Activated CD4-positive, alpha-beta T cell treated with anti-CD3 and anti-CD28 coated beads for 36 hours (primary cell): ENCODE results near the gene YKT6. TPM values are rescaled to one million over a fixed set of nuclear protein-coding genes. Genes with fewer than 3 reads are reported as not detected.
A peak's percentile ranks its signal among the peaks of the same experiment; 100 is the strongest.

Experiments
- ATAC-seq: fragments of 200-7000 bp; cut with Tn5 transposase; one replicate; pipeline ENCODE4 v1.10.0; 2021; ENCODE audit warnings: mild to moderate bottlenecking, moderate library complexity
- CTCF ChIA-PET: fragments of 350-600 bp; sonication (Branson Sonifier 250); formaldehyde crosslinking; loops from one replicate; lab custom pipeline; 2021; ENCODE audit warnings: antibody characterized with exemption; lab: Charles Lee
- POLR2A ChIA-PET: fragments of 350-600 bp; sonication (Branson Sonifier 250); formaldehyde crosslinking; loops from one replicate; lab custom pipeline; 2021; ENCODE audit warnings: antibody characterized with exemption, inconsistent platforms; lab: Charles Lee
- DNase-seq: peaks from one replicate; pipeline ENCODE4 v3.0.0-alpha.2; 2020
- H3K27ac Mint-ChIP-seq: one replicate; pipeline ENCODE4 v1.8.0; 2021; ENCODE audit warnings: mixed read lengths
- H3K27me3 Mint-ChIP-seq: one replicate; pipeline ENCODE4 v1.8.0; 2021; ENCODE audit warnings: mixed read lengths
- H3K36me3 Mint-ChIP-seq: one replicate; pipeline ENCODE4 v1.8.0; 2021; ENCODE audit warnings: low read depth, mixed read lengths
- H3K4me1 Mint-ChIP-seq: one replicate; pipeline ENCODE4 v1.8.0; 2021; ENCODE audit warnings: mixed read lengths
- H3K4me3 Mint-ChIP-seq: one replicate; pipeline ENCODE4 v1.8.0; 2021; ENCODE audit warnings: mild to moderate bottlenecking, moderate library complexity, mixed read lengths
- H3K9me3 Mint-ChIP-seq: one replicate; pipeline ENCODE4 v1.8.0; 2021; ENCODE audit warnings: low read depth, mixed read lengths
- intact Hi-C, 2 experiments: fragments of 100-400 bp; cut with DNase I in 1 of 2; cut with micrococcal nuclease in 1 of 2; formaldehyde crosslinking; loops; one replicate each; pipeline versions ENCODE4 v1.14.2 to v1.15.1; 2022 to 2024; cut with DNase I, micrococcal nuclease
- total RNA-seq, 2 experiments: library from RNA; stranded (reverse); gene quantifications; one replicate each; pipeline ENCODE4 v1.2.3, GENCODE V29; 2021

The YKT6 gene
- total RNA-seq: 10 to 100 TPM; 51.0 to 51.3 TPM

- peak; percentile 97 for DNase-seq
- intact Hi-C loops: loop anchor here (1.0 to 2.0 kb wide), 9 partner anchors 55 to 548 kb away; partner anchors contain the start of genes POLD2 (in 2 of the 2), DBNL (in 1 of the 2), NUDCD3 (in 1 of the 2) and POLM (in 1 of the 2)
- Mint-ChIP-seq H3K4me3 (peak within 1 kb of the TSS; percentile 80), H3K27me3 (peaks cover 6% of the 10 kb centered on the region), H3K27ac (peak within 1 kb of the TSS; percentile 75), H3K36me3 (peaks cover 12% of the 10 kb centered on the region), H3K4me1 (peaks cover 26% of the 10 kb centered on the region), H3K9me3 (no peaks in the 10 kb centered on the region)
- ChIA-PET POLR2A (no interaction called here), CTCF (interaction anchor here (0.6 to 1.1 kb wide), 9 partner anchors 116 to 921 kb away, joined by 3 to 4 read pairs (median 3); partner anchors contain the start of gene DDX56)
- peak; percentile 99 for ATAC-seq
Measured at GRCh38 chr7:44200699-44201461, at the start of gene YKT6. YKT6 (plus strand) TSS chr7:44200978; CDS start chr7:44201136, 158 bp downstream.

DNA sequence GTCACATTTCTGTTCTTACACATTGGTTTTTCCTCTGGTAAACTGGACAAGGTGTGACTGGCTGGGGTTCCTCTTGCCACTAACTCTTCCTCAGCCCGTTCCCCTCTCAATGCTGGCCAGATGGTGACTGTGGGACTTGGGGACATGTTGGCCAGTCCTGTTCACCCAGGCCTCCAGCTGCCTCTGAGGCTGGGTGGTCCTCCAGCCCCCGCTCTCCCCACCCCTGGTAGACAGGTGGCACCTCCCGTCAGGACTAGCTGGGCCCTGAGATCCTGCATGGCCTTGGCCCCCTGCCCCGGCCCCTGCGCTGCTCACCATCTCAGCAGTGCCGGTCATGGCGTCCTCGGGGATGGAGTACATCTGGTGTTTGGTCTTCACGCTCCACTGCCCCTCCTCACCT lies 48.8 kb upstream of the YKT6 start:
- ChIA-PET CTCF (no interaction called here), POLR2A (no interaction called here)
- ATAC-seq (no peak), DNase-seq (no peak)
- no peaks in the 10 kb centered on the region for H3K27me3 Mint-ChIP-seq
- no peak overlapping the region for H3K27ac Mint-ChIP-seq
- no peaks in the 10 kb centered on the region for H3K36me3 Mint-ChIP-seq
- H3K4me1 Mint-ChIP-seq: no peaks in the 10 kb centered on the region
- intact Hi-C loops: no loop called here
- no peaks in the 10 kb centered on the region for H3K9me3 Mint-ChIP-seq
- no peak overlapping the region for H3K4me3 Mint-ChIP-seq

GRCh38 chr7:44152971-44153947 lies 47.5 kb upstream of the YKT6 start:
- CTCF ChIA-PET: no interaction called here
- Mint-ChIP-seq H3K27ac (no peak overlapping the region), H3K27me3 (no peaks in the 10 kb centered on the region), H3K4me1 (no peaks in the 10 kb centered on the region), H3K9me3 (no peaks in the 10 kb centered on the region), H3K36me3 (no peaks in the 10 kb centered on the region), H3K4me3 (no peak overlapping the region)
- ATAC-seq (no peak), DNase-seq (no peak)
- POLR2A ChIA-PET: no interaction called here
- intact Hi-C loops: no loop called here

GRCh38 chr7:44153948-44154335 lies 46.8 kb upstream of the YKT6 start:
- Mint-ChIP-seq H3K36me3 (no peaks in the 10 kb centered on the region), H3K27ac (no peak overlapping the region), H3K4me3 (no peak overlapping the region), H3K4me1 (no peaks in the 10 kb centered on the region), H3K9me3 (no peaks in the 10 kb centered on the region), H3K27me3 (no peaks in the 10 kb centered on the region)
- intact Hi-C loops: no loop called here
- POLR2A ChIA-PET: no interaction called here
- DNase-seq: no peak
- CTCF ChIA-PET: no interaction called here
- no peak for ATAC-seq

GRCh38 chr7:44154703-44155102 lies 46.1 kb upstream of the YKT6 start:
- no peak overlapping the region for H3K4me3 Mint-ChIP-seq
- no peaks in the 10 kb centered on the region for H3K9me3 Mint-ChIP-seq
- H3K27ac Mint-ChIP-seq: no peak overlapping the region
- ATAC-seq (no peak), DNase-seq (no peak)
- CTCF ChIA-PET: no interaction called here
- intact Hi-C loops: no loop called here
- H3K36me3 Mint-ChIP-seq: no peaks in the 10 kb centered on the region
- POLR2A ChIA-PET: no interaction called here
- no peaks in the 10 kb centered on the region for H3K4me1 Mint-ChIP-seq
- no peaks in the 10 kb centered on the region for H3K27me3 Mint-ChIP-seq

- ChIA-PET CTCF (no interaction called here), POLR2A (no interaction called here)
- DNase-seq (no peak), ATAC-seq (no peak)
- H3K36me3 Mint-ChIP-seq: no peaks in the 10 kb centered on the region
- H3K4me3 Mint-ChIP-seq: no peak overlapping the region
- intact Hi-C loops: no loop called here
- no peak overlapping the region for H3K27ac Mint-ChIP-seq
- no peaks in the 10 kb centered on the region for H3K9me3 Mint-ChIP-seq
- no peaks in the 10 kb centered on the region for H3K27me3 Mint-ChIP-seq
- H3K4me1 Mint-ChIP-seq: no peaks in the 10 kb centered on the region
Measured at GRCh38 chr7:44155191-44156185, 45.3 kb upstream of the YKT6 start.

DNA sequence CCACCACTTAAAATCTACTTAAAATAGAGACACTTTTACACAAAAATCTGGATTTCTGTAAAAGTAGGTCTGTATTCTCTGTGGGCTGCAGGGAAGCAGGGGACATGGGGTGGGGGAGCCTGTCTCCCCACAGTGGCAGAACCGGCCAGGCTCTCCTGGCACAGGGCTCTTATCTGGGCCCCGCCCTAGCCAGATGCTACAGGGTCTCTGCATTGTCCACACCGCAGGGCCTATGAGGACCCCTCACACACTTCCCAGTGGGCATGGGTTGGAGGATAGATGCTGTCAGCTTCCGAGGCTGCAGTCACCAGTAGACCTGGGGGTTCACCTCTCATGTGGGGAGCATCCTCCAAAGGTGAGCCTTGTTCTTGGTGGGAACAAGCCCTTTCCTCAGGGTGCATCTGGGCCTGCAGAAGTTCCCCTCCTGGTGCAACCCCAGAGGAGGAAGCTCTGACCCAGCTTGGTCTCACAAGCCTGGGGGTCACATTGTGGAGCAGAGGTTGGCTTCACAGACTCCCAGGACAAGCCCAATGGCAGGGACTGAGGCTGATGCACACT lies 44.2 kb upstream of the YKT6 start:
- no peaks in the 10 kb centered on the region for H3K9me3 Mint-ChIP-seq
- no peak overlapping the region for H3K4me3 Mint-ChIP-seq
- no peak for DNase-seq
- no peak for ATAC-seq
- H3K4me1 Mint-ChIP-seq: no peaks in the 10 kb centered on the region
- H3K36me3 Mint-ChIP-seq: no peaks in the 10 kb centered on the region
- no peaks in the 10 kb centered on the region for H3K27me3 Mint-ChIP-seq
- ChIA-PET POLR2A (no interaction called here), CTCF (no interaction called here)
- intact Hi-C loops: no loop called here
- no peak overlapping the region for H3K27ac Mint-ChIP-seq

DNA sequence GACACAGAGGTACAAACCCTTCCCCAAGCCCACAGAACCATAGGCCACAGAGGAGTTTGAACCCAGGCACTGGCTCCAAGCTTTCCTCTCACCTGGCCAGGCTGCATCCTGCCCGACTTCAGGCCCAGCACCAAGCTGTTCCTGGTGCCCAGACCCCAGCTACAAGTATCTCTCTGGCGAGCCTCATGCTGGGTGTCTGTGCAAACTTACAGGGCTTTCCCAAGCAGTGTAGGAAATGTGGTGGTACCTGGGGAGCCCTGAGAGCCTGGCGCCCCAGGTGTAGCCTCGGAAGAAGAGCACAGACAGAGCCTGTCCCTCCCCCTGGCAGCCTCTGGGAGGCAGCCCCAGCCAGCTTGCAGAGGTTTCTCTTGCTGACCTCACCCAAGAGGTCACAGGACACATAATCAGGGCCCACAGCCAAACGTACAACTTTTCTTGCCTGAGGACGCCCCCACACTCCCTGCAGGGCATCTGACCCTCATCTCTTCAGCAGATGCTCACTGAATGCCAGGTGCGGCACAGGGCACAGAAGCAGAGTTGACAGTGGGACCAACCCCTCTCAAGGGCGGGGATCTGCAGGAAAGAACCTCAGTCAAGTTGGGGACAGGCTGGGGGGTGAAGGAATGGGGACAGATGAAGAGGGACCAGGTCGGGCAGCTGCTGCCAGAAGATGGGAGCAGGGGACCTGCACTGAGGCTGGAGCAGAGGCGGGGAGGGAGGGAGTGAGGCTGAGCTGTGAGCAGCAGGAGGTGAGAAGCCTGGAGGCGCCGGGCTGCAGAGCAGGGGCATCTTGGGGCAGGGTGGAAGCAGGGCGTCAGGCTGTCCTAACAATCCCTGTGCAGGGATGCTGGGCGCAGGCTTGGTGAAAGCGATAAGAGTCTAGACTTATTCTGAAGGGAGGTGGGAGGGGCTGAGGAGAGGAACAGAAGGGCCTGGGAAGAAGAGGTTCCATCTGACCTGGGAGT lies 43.4 kb upstream of the YKT6 start:
- DNase-seq: no peak
- intact Hi-C loops: no loop called here
- Mint-ChIP-seq H3K27ac (no peak overlapping the region), H3K9me3 (no peaks in the 10 kb centered on the region), H3K4me3 (no peak overlapping the region), H3K27me3 (no peaks in the 10 kb centered on the region), H3K4me1 (no peaks in the 10 kb centered on the region), H3K36me3 (no peaks in the 10 kb centered on the region)
- POLR2A ChIA-PET: interaction anchor here (0.7 kb wide), 1 partner anchor 11 kb away, joined by 5 read pairs; no protein-coding TSS in a partner anchor
- no peak for ATAC-seq
- CTCF ChIA-PET: no interaction called here

DNA sequence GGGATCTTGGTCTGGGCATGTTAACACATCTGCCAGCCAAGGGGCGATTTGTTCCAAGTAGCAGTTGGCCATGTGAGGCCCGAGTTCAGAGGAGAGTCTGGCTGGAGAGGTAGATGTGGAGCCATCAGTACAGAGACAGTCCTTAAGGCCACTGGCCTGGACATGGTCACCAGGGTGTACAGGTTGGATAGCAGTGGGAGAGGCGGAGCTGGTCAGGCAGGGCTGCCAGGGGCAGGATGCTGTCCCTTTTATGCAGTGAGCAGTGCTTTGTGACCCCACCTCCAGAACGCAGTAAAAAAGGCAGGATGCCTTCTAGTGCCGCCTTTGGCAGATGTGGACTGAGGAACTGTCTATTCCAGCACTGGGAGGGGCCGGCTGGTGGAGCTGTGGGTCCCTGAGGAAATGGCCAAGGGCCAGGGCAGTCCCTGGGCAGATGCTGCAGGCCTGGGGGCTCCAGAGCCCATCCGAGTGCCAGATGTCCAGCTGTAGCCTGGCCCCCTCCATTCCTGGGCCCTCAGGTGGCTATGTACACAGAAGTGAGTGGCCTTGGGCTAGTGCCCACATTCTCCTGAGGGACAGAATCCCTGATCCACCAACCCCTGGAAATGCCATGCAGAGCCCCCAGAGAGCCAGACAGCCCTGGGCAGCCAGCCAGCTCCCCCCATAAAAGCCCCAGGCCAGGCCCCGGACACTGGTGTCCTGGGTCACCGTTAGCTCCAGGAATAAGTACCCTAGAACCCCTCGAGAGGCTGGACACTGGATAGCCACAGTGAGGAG lies 42.5 kb upstream of the YKT6 start:
- CTCF ChIA-PET: no interaction called here
- H3K36me3 Mint-ChIP-seq: no peaks in the 10 kb centered on the region
- ATAC-seq (no peak), DNase-seq (no peak)
- POLR2A ChIA-PET: no interaction called here
- no peak overlapping the region for H3K4me3 Mint-ChIP-seq
- H3K9me3 Mint-ChIP-seq: no peaks in the 10 kb centered on the region
- no peak overlapping the region for H3K27ac Mint-ChIP-seq
- H3K4me1 Mint-ChIP-seq: no peaks in the 10 kb centered on the region
- H3K27me3 Mint-ChIP-seq: no peaks in the 10 kb centered on the region
- intact Hi-C loops: no loop called here
